Head of caudate nucleus (tissue), 42 donors: Measurements from ENCODE around the gene PRSS50.

ENCODE experiments used
- DNase-seq, 42 donors: peaks; one replicate each; pipeline versions ENCODE4 v3.0.0 to v3.0.0-alpha.2; 2020 to 2021; ENCODE audit warnings: mixed read lengths in 7 of 42
- intact Hi-C: fragments of 100-400 bp; cut with DNase I; formaldehyde crosslinking; loops from one replicate; pipeline ENCODE4 v1.15.0; 2022

The PRSS50 gene

DNA sequence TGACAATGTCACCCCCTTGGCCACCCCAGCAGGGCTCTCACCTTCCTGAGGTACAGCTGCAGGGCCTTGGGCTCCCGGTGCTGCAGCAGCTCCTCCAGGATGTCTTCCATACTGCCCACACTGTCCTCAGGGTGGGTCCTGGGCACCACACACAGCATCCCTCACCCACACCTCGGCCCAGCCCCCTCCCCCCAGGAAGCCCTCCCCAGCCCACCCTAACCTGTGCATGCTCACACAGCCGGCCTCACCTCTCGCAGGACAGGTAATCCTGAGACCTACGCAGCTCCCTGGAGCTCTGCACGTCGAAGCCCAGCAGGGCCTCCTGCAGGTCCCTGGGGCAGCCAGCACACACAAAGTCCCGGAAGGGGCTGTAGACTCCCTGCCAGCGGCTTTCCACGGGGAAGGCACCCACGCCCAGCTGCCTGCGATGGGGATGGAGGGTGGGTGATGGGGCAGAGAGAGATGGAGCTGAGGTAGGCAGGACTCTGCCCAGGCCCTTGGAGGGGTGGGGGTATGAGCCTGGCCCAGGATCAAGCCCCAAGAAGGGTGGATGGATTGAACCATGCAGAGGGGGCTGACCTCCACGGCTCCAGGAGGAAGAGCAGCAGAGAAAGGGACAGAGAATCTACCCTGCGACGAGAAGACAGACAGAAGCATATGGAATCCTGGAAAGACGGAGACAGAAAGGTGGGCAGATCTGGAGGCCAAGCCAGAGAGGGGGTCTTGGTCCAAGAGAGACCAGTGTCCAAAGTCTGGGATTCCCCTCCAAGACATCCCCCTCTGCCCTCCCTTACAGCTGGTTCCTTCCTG, 40.9 kb downstream of the PRSS50 start:
- DNase-seq, result no peak

DNA sequence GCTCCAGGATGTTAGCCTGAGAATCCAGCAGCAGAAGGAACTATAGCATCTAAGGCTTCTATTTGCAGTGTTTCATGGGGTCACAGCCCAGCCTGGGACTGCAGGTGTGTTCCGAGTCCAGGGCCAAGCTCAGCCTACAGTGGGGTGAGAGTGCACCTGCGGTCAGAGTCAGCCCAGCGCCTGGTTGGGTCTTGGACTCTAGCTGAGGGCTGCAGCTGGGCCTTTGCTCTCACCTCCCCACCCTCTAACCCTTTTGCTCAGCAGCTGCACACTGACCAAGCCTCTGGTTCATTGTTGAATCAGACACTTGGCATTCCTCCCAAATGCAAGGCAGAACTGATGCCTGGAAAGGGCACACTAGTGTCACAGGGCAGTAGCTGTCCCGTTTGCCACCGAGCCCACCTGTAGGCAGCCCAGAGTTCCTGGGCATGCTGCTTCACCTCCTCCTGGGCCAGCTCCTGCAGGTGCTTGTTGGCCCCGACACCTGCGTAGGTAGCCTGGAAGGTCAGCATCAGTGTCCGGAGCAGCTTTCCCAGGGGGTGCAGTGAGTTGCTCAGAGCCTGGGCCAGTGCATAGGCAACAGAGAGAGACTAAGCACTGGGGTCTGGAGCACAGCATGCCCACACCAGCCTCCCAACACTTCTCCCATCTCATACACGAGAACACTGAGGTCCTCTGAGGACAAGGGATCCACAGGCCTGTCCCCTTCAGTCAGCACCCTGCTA, 41.7 kb downstream of the PRSS50 start:
- intact Hi-C loops, result no loop called here
- DNase-seq, result peak in 18 of 42 donors; percentile 26 to 65 (median 45)

More for the DNA sequence above, 40.9 kb downstream of the PRSS50 start:
- intact Hi-C loops, result no loop called here

DNA sequence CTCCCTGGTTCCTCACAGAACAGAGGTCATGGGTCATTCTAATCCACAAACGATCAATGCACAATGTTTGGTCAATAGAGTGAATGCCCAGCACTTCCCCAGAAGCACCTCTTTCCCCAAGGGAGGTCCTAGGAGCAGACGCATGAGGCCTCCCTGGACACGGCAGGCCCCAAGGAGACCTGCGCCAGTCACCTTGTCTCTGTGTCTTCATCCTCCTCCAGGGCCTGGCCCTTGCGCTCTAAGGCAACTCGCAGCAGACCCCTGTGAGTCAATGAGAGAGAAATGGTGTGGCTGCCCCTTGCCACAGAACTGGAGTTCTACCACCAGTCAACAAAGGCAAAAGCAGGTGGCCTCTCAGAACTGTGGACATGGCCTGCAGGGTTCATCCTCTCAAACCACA, 42.2 kb downstream of the PRSS50 start:
- intact Hi-C loops, result no loop called here
- DNase-seq, result peak in 1 of 42 donors; percentile 4

DNA sequence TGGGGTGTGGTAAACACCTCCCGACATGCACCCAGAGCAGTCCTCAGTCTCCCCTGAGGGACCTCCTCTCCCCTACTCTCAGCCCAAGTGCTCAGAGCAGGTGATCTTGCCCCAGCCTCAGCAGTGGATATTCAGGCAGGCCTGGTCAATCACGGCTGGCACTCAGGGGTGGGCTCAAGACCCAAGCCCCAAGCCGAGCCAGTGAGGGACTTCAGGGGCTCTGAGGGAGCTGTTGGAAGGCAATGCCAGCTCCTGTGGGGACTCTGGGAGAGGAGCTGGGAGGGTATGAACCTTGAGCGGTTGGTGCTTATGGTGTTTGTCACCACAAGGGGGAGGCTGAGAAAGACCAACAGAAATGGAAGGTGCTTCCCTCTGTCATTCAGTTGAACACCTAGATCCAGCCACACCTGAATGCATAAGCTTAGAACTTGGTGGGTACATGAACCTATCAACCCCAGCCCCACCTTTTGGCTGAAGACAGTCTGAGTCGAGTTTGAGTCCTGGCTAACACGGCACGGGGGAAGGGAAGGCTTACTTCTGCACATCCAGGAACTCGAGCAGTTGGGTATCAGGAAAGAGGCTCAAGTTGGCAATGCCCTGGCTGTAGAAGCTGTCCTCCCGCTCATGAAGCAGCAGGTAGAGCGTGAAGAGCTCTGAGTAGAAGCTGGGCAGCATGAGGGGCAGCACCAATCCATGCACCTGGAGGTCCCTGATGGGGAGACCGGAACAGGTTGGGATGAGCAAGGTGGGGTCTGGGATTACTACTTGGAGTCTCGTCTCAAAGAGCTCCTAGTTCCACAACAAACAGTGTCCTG, 43.4 kb downstream of the PRSS50 start:
- DNase-seq, result peak in 3 of 42 donors; percentile 2 to 12 (median 8)
- intact Hi-C loops, result no loop called here

DNA sequence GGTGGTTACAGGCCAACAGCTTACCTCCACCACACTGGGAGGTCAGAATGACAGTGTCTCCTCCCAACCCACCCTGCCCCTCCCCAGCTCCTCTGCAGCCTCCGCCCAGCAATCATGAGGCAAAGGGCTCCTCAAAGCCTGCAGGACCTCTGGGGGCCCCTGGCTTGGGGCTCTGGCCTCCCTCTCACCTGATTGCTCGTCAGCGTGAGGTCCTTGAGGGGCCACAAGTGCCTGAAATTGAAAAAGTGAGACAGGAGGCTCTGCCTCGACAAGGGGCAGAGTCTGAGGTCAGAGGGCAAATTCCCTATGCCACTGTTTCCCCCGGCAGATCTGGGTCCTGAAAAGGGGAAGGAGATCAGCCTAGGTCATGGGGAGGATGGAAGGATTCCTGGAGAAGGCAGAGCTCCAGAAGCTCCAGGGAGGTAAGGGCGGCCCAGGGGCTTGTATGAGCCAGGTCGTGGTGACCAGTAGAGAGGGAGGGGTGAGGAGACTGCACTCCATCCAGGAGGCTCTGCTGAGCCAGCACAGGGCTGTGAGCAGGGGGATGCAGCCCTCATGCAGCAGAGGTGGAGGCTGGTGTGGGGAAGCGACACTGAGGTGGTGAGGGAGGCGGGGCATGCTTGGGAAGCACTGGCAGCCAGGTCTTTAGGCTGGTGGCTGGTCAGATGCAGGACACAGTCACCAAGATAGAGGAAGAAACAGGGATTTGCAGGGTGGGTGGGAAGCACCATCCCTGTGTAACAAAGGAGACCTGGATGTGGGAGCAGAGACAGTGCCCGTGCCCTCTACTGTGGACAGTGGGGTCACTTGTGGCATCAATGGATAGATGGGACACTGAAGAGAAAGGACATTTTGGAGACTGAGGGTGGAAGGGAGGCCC, 44.3 kb downstream of the PRSS50 start:
- intact Hi-C loops, result no loop called here
- DNase-seq, result peak in 6 of 42 donors; percentile 0 to 23 (median 2)

DNA sequence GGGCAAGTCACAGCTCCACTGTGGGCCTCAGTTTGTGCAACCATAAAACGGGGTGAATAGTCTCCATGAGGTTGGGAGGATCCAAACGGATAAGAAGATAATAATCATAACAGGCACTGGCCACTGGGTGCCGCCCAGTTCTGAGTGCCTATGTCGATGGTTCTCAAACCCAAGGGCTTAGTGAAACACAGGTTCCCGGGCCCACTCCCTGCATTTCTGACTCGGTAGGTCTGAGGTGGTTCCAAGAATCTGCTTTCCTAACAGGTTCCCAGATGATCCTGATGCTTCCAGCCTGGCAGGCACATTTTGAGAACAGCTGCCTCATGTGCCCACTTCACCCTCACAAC, 45.3 kb downstream of the PRSS50 start:
- intact Hi-C loops, result no loop called here
- DNase-seq, result peak in 12 of 42 donors; percentile 0 to 40 (median 8)

DNA sequence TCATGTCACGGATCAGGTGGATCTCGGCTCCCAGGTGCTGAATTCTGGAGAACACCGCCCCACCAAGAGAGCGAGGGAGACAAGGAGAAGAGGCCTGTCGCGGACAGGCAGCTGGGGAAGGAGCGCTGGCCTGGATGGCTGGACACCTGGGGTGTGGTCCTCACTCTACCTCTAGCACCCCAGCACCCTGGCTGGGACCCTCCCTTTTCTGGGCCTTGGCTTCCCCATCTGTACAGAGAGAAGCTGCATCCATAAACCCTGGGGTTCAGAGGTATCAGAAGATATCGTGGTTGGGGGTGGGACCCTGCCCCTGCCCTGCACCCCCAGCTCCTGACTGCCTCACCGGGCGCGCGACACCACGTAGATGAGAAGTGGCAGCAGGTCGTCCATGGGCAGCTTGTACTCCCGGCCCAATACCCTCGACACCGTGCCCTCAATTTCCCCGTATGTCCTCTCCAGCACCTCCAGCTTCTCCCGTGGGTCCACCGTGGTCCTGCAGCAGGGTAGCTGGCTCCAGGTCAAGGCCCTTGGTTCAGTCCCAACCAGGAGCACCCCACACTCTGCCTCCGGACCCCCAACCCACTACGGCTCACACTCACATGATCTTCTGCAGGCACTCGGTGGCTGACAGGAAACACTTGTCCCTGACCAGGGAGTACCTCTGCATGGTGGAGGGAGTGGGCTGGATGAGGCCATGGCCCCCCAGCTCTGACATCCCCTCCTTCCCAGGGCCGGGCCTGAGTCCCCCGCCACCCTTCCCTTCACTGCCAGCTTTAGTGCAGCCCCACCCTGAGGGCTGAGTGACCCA, 45.9 kb downstream of the PRSS50 start:
- DNase-seq, result peak in 15 of 42 donors; percentile 2 to 42 (median 8)
- intact Hi-C loops, result no loop called here

DNA sequence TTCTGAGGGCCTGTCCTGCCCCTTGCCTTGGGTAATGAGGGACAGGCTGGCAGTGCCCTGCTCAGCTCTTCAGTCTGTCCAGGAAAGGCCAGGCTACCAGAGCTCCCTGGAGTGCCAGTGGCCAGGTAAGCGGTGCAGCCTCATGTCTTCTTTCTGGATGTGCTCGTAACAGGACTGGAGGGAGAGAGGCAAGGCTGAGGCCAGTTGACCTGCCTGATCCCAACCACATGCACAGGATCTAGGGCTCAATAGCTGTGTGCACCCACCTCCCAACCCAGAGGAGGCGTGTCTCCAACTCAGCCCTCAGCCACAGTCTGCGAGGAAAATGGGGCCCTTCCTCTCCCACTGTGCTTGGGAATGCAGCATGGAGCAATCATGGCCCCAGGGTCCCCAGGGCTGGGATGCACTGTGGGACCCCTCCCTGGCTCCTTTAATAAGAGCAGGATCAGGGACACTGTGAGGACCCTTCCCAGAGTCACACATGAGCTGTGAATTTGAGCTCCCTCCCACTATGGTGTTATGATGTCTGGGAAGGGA, 46.7 kb downstream of the PRSS50 start:
- DNase-seq, result peak in 15 of 42 donors; percentile 1 to 31 (median 7)
- intact Hi-C loops, result no loop called here

DNA sequence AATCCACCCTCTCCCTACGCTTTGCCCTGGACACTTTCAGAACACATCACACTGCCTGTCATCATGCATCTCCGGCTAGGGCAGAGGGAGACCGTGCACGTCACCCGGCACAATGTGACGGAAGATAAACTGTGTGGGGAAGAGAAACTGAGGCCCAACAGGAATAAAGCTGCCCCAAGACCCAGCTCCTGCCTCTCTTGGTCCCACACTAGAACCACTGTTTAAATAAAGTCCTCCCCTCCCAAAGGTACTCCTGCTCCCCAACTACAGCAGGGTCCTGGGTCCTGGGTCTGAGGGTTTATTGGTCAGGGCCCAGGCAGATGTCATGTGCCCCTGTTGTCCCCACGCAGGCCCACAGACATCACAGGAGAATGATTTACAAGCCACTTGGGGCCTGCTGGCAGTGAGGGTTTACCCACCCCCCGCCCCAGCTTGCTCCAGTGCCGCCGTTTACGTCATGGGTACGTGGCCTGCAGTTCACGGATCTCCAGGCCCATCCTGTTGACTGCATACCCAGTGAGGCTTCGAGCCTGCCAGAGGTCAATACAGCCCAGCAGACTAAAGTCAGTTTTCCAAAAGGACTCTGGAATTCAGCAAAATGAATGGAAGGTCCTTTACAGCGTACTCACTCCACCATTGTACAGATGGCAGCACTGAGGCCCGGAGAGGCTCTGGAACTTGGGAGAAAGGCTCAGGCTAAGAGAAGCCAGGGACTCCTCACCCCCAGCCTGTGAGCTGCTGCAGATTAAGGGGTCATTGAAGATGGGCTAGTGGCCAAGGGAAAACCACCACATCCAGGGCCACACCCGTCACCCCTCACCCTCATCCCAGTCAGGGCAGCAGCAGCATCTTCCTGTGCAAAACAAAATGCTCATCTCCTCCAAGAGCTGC, 47.4 kb downstream of the PRSS50 start:
- intact Hi-C loops, result no loop called here
- peak in 18 of 42 donors; percentile 0 to 26 (median 4) for DNase-seq

DNA sequence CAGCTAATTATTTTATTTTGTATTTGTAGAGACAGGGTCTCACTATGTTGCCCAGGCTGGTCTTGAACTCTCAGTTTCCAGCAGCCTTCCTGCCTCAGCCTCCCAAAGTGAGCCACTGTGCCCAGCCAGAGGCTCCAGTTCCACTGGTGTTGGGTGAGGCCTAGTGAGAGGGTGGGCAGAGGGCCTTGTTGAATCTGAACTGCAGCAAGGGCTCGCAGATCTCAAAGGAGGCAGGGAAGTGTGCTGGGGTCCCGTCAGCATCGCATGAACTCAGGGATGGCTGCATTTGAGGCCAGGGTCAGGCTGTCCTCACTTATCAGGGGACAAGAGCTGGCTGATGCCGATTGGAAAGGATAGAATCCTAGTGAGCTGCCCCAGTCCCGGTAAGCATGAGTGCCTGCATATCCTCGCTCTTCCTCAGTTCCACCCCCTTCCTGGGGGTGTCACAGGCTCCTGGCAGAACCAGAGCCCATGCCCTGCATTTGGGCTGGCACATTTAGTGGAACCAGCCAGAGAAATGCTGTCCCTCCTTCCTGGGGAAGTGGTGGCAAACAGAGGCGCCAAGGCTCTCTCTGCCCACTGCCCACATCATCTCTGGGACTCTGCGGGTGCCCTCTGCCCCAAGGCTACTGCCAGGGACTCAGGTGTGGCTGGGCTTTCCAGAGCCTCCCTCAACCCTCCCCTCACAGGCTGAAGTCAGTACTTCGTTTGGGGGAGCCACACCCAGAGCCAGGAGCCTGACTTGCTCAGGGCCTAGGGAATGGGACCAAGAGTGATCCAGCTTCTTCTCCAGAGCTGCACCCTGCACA, 48.3 kb downstream of the PRSS50 start:
- DNase-seq, result peak in 17 of 42 donors; percentile 0 to 36 (median 10)
- intact Hi-C loops, result no loop called here

DNA sequence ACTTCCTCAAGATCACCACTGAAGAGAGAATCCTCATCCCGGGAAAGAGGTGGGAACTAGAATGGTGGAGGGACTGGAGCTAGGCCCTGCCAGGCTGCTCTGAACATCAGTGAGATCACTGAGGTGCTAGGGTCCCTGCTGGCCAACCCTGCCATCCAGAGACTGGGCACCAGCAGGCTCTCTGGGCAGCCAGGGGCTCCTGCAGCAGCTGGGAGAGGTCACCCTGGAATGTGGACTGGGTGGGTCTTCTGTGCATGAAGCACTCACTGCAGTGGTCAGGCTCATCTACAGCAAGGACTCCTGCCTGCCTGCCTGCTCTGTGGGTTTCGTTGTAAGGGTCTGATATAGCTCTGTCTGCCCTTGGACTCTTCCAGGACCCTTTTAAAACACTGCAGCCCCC, 49.1 kb downstream of the PRSS50 start:
- intact Hi-C loops, result no loop called here
- peak in 16 of 42 donors; percentile 0 to 21 (median 6) for DNase-seq

DNA sequence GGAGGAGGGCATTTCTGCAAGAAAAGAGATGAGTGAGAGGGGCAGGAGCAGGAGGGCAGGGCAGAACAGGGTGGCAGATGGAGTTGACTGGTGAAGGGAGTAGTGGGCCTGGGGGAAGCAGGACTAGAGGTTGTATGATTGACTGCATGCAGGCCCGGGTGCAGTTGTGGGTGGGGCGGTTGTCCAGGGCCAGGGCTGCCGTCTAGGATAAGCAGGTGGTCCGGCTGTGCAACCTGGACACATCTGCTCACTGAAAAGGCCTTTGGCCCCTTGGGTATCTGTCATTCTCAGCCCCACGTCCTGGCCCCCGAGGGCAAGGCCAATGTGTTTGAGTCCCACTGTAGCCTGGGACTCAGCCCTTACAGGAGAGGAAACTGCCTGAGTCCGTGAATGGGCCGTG, 49.6 kb downstream of the PRSS50 start:
- intact Hi-C loops, result no loop called here
- DNase-seq, result peak in 20 of 42 donors; percentile 0 to 34 (median 10)

DNA sequence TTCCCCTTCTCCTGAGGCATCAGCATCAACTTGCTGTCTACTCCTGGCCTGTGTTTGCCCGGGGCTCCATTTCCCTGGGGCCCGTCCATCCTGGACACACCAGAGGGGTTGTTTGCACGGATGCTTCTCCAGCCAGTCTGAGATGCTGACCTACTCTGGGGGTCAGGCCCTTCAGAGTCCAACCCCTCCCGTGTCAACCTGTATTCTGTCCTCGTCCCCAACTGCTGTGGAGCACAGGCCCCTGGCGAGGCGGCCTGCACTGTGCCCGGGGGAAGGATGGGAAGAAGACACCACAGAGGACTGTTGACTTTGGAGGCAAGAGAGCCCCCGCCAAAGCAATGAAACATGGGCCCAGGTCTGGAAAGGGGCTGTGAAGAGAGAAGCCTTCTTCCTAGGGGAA, 50.0 kb downstream of the PRSS50 start:
- intact Hi-C loops, result no loop called here
- DNase-seq, result peak in 17 of 42 donors; percentile 0 to 38 (median 6)

DNA sequence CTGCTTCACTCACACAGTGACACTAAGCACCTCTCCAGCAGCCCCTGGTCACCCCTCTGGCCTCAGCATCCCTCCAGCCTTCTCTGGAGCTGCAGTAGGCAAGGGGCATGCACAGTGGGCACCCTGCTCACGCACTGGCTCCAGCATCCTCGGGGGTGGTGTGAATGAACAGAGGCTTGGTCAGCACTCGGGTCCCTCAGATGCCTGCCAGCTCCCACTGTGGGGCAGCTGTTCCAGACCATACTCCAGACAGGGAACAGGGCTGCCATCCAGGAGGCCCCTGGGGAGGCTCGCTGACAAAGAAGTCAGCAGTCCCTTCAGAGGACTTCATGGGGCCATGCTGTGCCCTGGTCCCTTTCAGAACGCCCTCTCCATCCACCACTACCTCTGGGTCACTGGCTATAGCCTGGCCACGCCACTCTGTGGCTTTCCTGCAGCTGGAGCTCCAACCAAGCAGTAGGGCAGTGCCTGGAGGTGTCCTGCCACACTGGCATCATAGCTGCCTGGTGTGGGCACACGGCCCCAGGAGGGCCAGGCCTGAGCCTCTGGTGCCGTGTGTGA, 50.5 kb downstream of the PRSS50 start:
- peak in 22 of 42 donors; percentile 1 to 37 (median 10) for DNase-seq
- intact Hi-C loops, result no loop called here

DNA sequence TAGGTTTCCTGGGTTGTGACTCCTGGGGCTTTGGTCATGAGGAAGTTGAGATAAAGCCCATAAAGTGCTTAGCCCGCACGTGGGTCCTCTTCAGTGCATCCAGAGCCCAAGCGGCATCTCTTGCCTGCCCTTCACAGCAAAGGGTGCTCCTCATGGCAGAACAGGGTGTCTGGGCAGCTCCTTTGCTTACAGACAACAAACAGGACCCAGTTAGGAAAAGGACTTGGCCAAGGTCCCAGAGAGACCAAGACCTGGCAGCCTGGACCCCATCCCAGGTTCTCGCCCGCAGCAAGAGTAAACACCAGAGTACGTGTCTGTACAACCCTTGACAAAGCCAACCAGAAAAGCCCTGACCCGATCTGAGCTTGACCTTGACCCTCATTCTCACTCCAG, 51.2 kb downstream of the PRSS50 start:
- DNase-seq, result peak in 19 of 42 donors; percentile 2 to 32 (median 9)
- intact Hi-C loops, result no loop called here
